ENCODE results near the gene ABCB8. TPM values are rescaled to one million over a fixed set of nuclear protein-coding genes. Genes with fewer than 3 reads are reported as not detected.

The ABCB8 gene
- total and polyA plus RNA-seq, 2 of the 8 experiments (the other 6 are each of a cell fraction or from before 2014, with no cell fraction given): 17.7 to 27.0 TPM

GRCh38 chr7:151024435-151025056 is 3.7 kb upstream of the ABCB8 start, which contains the start of gene ATG9B:
ATG9B (minus strand) TSS chr7:151024494; CDS start chr7:151024423, 71 bp downstream.
- Histone ChIP-seq H3K14ac (ENCODE audit: insufficient read length) (no peak within 1 kb of the TSS), H3K56ac (replicated peaks; ENCODE audit: insufficient read length, low read depth, low read length) (no peak within 1 kb of the TSS), H2BK120ac (replicated peaks; ENCODE audit: low read depth, low read length) (no peak within 1 kb of the TSS), H3K27me3 (replicated peaks in 1 of 4; ENCODE audit: control insufficient read depth in 3 of 4, extremely low read depth in 1 of 4, insufficient read depth in 3 of 4, low read length in 3 of 4) (peaks cover 1 to 18% (median 15%) of the 10 kb centered on the region in 4 experiments), H2BK5ac (ENCODE audit: low read depth, low read length) (no peak within 1 kb of the TSS), H3K4me1 (replicated peaks in 1 of 4; ENCODE audit: control insufficient read depth in 3 of 4, insufficient read depth in 4 of 4, low read length in 3 of 4) (peaks cover 0 to 6% (median 4%) of the 10 kb centered on the region in 4 experiments; a peak in 3 of 7 replicates), H2BK15ac (ENCODE audit: low read length) (peak within 1 kb of the TSS; percentile 88; the same call in 1 of the 2 replicates), H4K20me1 (replicated peaks in 1 of 2; ENCODE audit: control insufficient read depth in 1 of 2, insufficient read depth in 2 of 2, low read length in 2 of 2) (no peaks in the 10 kb centered on the region), H4K8ac (ENCODE audit: extremely low read depth, insufficient read depth, low read length) (no peak within 1 kb of the TSS), H3K79me2 (ENCODE audit: control insufficient read depth in 1 of 2, insufficient read depth in 2 of 2, low read length in 2 of 2) (no peaks in the 10 kb centered on the region), H3K36me3 (ENCODE audit: control insufficient read depth in 2 of 4, insufficient read depth in 4 of 4, low read length in 3 of 4) (no peaks in the 10 kb centered on the region), H3K18ac (ENCODE audit: extremely low read depth, low read length) (no peak within 1 kb of the TSS), H3K27ac (ENCODE audit: low read depth, low read length) (no peak within 1 kb of the TSS), H2AK5ac (ENCODE audit: low read depth, low read length) (no peak within 1 kb of the TSS; the same call in 1 of the 2 replicates), H3K4ac (replicated peaks; ENCODE audit: insufficient read length, low read depth, low read length) (no peak within 1 kb of the TSS), H3K9ac (replicated peaks in 1 of 4; ENCODE audit: extremely low read depth in 1 of 4, low read depth in 3 of 4, low read length in 3 of 4) (no peak within 1 kb of the TSS; a peak in 1 of 7 replicates), H3K23ac (ENCODE audit: insufficient read length) (no peak within 1 kb of the TSS), H3K4me2 (ENCODE audit: insufficient read depth in 1 of 2, low read depth in 2 of 2, low read length in 2 of 2) (no peak within 1 kb of the TSS), H3K4me3 (ENCODE audit: extremely low read depth in 1 of 4, insufficient read depth in 2 of 4, low read depth in 3 of 4, low read length in 4 of 4) (no peak within 1 kb of the TSS), H2BK20ac (ENCODE audit: low read length) (no peak within 1 kb of the TSS), H3K23me2 (ENCODE audit: low read depth, low read length) (peaks cover 3% of the 10 kb centered on the region; the same call in 1 of the 2 replicates), H3K9me3 (ENCODE audit: insufficient read depth in 2 of 2, low read depth in 1 of 2, low read length in 1 of 2) (no peaks in the 10 kb centered on the region), H2BK12ac (ENCODE audit: low read depth, low read length) (0 out of 2 replicates have a peak within 1 kb of the TSS, but pooled peaks have one; percentile 17), H2AFZ (ENCODE audit: low read length) (no peak within 1 kb of the TSS), H4K5ac (ENCODE audit: insufficient read length, low read depth, low read length) (no peak within 1 kb of the TSS), H3K79me1 (ENCODE audit: low read depth, low read length) (no peaks in the 10 kb centered on the region), H4K91ac (replicated peaks; ENCODE audit: insufficient read length, low read length) (no peak within 1 kb of the TSS)
- POLR2A ChIA-PET (ENCODE audit: partially characterized antibody): no interaction called here
- FAIRE-seq (no peak), DNase-seq (ENCODE audit: low read depth in 1 of 2, low spot score in 2 of 2) (no peak)
- WGBS, 2 experiments (ENCODE audit: extremely low coverage in 1 of 2, insufficient coverage in 1 of 2, insufficient read length in 1 of 2, insufficient replicate concordance in 2 of 2, low coverage in 1 of 2, low lambda C conversion rate in 2 of 2, missing lambda C conversion rate in 1 of 2): 83% methylated on average over 4 of the region's 4 CpGs; no CpG with 5 or more reads in 1 of the 2 experiments
- CTCF ChIA-PET (ENCODE audit: partially characterized antibody): interaction anchor here (0.7 to 8.0 kb wide), 10 partner anchors 8 to 146 kb away, joined by 3 to 116 read pairs (median 3); no protein-coding TSS in a partner anchor
- no peak for TF ChIP-seq ASH2L (IDR thresholded peaks at IDR 0.05; ENCODE audit: low read length)
- TF ChIP-seq EP300 (IDR thresholded peaks at IDR 0.05; ENCODE audit: borderline replicate concordance in 1 of 2, low read depth in 2 of 2, low read length in 2 of 2): no peak
- no peak for TF ChIP-seq PHF8 (conservative IDR thresholded peaks at IDR 0.05; ENCODE audit: low read depth, low read length)
- no peak for TF ChIP-seq JUN (IDR thresholded peaks at IDR 0.05; ENCODE audit: low read depth, low read length)
